VCaP (cell line): ENCODE results near the gene GOLGA8T.
"Not testable (repeated sequence)": the region's sequence is repeated elsewhere in the genome, so short reads cannot be mapped to it uniquely, and the experiment has no call there.

Source experiments
- H3K27ac ChIP-seq: fragments of 450-650 bp; 2 replicates; pipeline ENCODE4 v1.5.1; 2017

Gene GOLGA8T

GRCh38 chr15:30185495-30185894 lies 50.6 kb downstream of the GOLGA8T start:
- H3K27ac ChIP-seq: not testable (repeated sequence)

GRCh38 chr15:30187429-30187828 lies 52.6 kb downstream of the GOLGA8T start:
- not testable (repeated sequence) for H3K27ac ChIP-seq

DNA sequence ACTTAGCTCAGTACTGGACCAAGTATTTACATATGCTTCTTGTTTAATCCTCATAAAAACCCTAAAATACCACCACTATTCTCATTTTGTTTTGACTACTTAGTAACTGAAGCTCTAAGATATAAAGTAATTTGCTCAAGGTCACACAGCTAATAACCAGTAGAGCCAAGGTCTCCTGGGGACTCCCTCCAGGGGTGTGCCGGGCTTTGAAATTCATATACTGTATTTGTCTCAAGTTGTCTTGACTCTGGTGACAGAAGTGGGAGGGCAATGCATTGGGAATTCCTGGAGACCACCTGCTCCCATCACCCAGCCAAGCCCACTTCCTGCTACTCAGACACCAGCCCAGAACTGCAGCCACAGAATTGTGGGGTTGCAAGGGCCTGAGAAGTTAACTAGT lies 54.9 kb downstream of the GOLGA8T start:
- not testable (repeated sequence) for H3K27ac ChIP-seq

DNA sequence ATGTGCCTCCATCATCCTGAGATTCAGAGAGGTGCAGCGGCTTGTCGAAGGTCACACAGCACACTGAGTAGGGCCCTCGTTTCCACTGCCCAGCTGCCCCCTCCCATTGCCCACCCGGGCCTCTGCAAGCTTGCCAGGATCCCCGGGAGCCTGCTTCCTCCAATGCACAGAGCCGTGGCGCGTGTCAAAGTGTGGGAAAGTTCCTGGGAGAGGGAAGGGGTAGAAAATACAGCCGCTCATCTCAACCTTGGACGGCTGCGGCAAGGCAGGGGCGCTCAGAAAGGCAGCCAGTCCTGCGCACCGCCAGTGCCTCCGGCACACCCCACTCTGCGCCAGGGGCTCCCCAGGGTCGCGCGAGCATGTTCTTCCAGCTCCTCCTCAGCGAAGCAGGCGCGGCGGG lies 56.3 kb downstream of the GOLGA8T start:
- not testable (repeated sequence) for H3K27ac ChIP-seq

DNA sequence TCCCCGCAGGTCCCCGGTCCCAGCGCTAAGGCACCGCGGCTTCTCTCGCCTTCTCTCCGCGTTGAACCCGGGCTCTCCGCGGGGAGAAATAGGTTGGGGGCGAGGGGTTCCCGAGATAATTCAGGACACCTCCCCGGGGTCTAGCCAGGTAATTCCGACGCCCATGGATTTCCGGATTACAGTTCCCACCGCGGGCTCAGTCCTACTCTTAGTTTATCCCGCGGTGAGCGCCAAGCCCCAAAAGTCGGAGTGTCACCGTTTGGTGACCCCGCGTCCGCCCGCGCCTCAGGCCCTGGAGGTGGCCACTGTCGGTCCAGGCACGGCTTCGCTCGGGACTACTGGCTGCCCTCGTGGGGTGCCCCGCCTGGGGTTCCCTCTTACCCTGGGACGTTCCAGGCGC lies 56.8 kb downstream of the GOLGA8T start:
- H3K27ac ChIP-seq: not testable (repeated sequence)

GRCh38 chr15:30192119-30192745 lies 57.4 kb downstream of the GOLGA8T start:
- not testable (repeated sequence) for H3K27ac ChIP-seq

GRCh38 chr15:30192892-30193291 lies 58.0 kb downstream of the GOLGA8T start:
- not testable (repeated sequence) for H3K27ac ChIP-seq
